ENCODE measurements around the gene RASL12.

DNA sequence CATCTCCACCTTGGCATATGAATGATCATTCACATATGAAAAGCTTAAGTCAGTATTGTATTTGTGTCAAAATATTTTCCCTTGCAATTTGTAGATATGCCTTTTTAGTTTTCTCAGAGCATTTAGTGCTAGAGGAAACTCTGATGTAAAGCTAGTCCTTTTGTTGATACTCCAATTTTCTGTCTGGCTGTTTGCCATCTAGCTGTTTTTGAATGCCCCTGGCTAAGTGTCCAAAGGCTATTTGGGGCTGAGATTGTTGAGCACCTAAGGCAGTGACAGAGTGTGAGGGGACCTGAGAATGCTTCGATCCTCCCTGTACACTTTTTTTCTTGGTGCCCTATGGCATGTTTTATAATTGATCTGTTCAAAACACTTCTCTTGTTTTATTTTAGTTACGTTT, 19.6 kb downstream of the RASL12 start:
- TF ChIP-seq, protein P1, sequence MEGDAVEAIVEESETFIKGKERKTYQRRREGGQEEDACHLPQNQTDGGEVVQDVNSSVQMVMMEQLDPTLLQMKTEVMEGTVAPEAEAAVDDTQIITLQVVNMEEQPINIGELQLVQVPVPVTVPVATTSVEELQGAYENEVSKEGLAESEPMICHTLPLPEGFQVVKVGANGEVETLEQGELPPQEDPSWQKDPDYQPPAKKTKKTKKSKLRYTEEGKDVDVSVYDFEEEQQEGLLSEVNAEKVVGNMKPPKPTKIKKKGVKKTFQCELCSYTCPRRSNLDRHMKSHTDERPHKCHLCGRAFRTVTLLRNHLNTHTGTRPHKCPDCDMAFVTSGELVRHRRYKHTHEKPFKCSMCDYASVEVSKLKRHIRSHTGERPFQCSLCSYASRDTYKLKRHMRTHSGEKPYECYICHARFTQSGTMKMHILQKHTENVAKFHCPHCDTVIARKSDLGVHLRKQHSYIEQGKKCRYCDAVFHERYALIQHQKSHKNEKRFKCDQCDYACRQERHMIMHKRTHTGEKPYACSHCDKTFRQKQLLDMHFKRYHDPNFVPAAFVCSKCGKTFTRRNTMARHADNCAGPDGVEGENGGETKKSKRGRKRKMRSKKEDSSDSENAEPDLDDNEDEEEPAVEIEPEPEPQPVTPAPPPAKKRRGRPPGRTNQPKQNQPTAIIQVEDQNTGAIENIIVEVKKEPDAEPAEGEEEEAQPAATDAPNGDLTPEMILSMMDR (IDR thresholded peaks at IDR 0.05), result no peak
- no peak for TF ChIP-seq EP300 (IDR thresholded peaks at IDR 0.05)
- TF ChIP-seq POLR2AphosphoS5 (IDR thresholded peaks at IDR 0.05), result no peak
- no peak for TF ChIP-seq POLR2A (IDR thresholded peaks at IDR 0.05)
